HG02759 (cell line): ENCODE data around the gene PIGBOS1.
"Not testable (repeated sequence)": the region's sequence is repeated elsewhere in the genome, so short reads cannot be mapped to it uniquely, and the experiment has no call there.

Experiments
- ATAC-seq: cut with Tn5 transposase; IDR thresholded peaks from one replicate; pipeline ENCODE4 v1.9.1; 2021; ENCODE audit warnings: mild to moderate bottlenecking, moderate library complexity; ENCODE audit not compliant: unreplicated experiment

Gene PIGBOS1

GRCh38 chr15:55297315-55297714, 21.6 kb downstream of the PIGBOS1 start:
- ATAC-seq: no peak

GRCh38 chr15:55290528-55291057, 28.3 kb downstream of the PIGBOS1 start:
- peak; percentile 79 for ATAC-seq

GRCh38 chr15:55289746-55290527, 29.0 kb downstream of the PIGBOS1 start, which contains the start of gene RAB27A:
RAB27A (minus strand) TSS chr15:55289813; CDS start chr15:55234934, 54,879 bp downstream.
- ATAC-seq: peak; percentile 70

GRCh38 chr15:55289011-55289745, 29.7 kb downstream of the PIGBOS1 start:
- ATAC-seq: peak; percentile 46

- ATAC-seq: no peak
These were observed 30.8 kb downstream of the PIGBOS1 start for GRCh38 chr15:55288006-55288717.

- not testable (repeated sequence) for ATAC-seq
These were observed 32.3 kb downstream of the PIGBOS1 start for GRCh38 chr15:55286442-55287189.

- ATAC-seq: no peak
These were observed 34.5 kb downstream of the PIGBOS1 start for GRCh38 chr15:55284426-55284825.

- ATAC-seq: no peak
These were observed 35.4 kb downstream of the PIGBOS1 start for GRCh38 chr15:55283379-55284147.

- ATAC-seq: no peak
These were observed 36.6 kb downstream of the PIGBOS1 start for GRCh38 chr15:55282284-55282833.

- ATAC-seq: no peak
These were observed 37.2 kb downstream of the PIGBOS1 start for GRCh38 chr15:55281517-55282228.

- not testable (repeated sequence) for ATAC-seq
These were observed 38.3 kb downstream of the PIGBOS1 start for GRCh38 chr15:55280589-55280988.

- peak; percentile 81 for ATAC-seq
These were observed 39.1 kb downstream of the PIGBOS1 start for GRCh38 chr15:55279746-55280351.

- ATAC-seq: no peak
These were observed 39.7 kb downstream of the PIGBOS1 start for GRCh38 chr15:55279100-55279745.

GRCh38 chr15:55277715-55278114, 41.2 kb downstream of the PIGBOS1 start:
- ATAC-seq: no peak

- ATAC-seq: peak; percentile 50
These were observed 41.8 kb downstream of the PIGBOS1 start for GRCh38 chr15:55277116-55277564.

GRCh38 chr15:55276324-55276723, 42.6 kb downstream of the PIGBOS1 start:
- ATAC-seq: no peak

GRCh38 chr15:55270291-55270690, 48.6 kb downstream of the PIGBOS1 start:
- no peak for ATAC-seq
